ENCODE measurements around the gene NHSL2.
"Not testable (repeated sequence)": the region's sequence is repeated elsewhere in the genome, so short reads cannot be mapped to it uniquely, and the experiment has no call there.

NHSL2 gene

GRCh38 chrX:71872542-71873458, 37.8 kb upstream of the NHSL2 start:
- Histone ChIP-seq H3K4me1 (ENCODE audit: control insufficient read depth in 1 of 2, insufficient read depth in 1 of 2, low read depth in 1 of 2, low read length in 1 of 2) (no peaks in the 10 kb centered on the region), H3K27ac (no peak overlapping the region), H3K4me3 (ENCODE audit: low read depth in 1 of 2, low read length in 1 of 2) (no peak overlapping the region), H3K27me3 (peaks cover 15% of the 10 kb centered on the region), H3K9me3 (no peaks in the 10 kb centered on the region), H3K36me3 (no peaks in the 10 kb centered on the region)
- no peak for TF ChIP-seq CTCF (IDR thresholded peaks at IDR 0.05)

GRCh38 chrX:71873459-71873833, 37.2 kb upstream of the NHSL2 start:
- Histone ChIP-seq H3K27ac (no peak overlapping the region), H3K9me3 (no peaks in the 10 kb centered on the region), H3K4me1 (ENCODE audit: control insufficient read depth in 1 of 2, insufficient read depth in 1 of 2, low read depth in 1 of 2, low read length in 1 of 2) (no peaks in the 10 kb centered on the region), H3K4me3 (ENCODE audit: low read depth in 1 of 2, low read length in 1 of 2) (no peak overlapping the region), H3K27me3 (peaks cover 15% of the 10 kb centered on the region), H3K36me3 (no peaks in the 10 kb centered on the region)
- TF ChIP-seq CTCF (IDR thresholded peaks at IDR 0.05): no peak

GRCh38 chrX:71876841-71877240, 33.8 kb upstream of the NHSL2 start:
- not testable (repeated sequence) for H3K36me3 ChIP-seq; H3K4me1 ChIP-seq (ENCODE audit: control insufficient read depth in 1 of 2, insufficient read depth in 1 of 2, low read depth in 1 of 2, low read length in 1 of 2)

GRCh38 chrX:71885099-71885498, 25.5 kb upstream of the NHSL2 start:
- H3K9me3 ChIP-seq: no peaks in the 10 kb centered on the region
- H3K27ac ChIP-seq: no peak overlapping the region
- H3K36me3 ChIP-seq: no peaks in the 10 kb centered on the region
- no peak for TF ChIP-seq CTCF (IDR thresholded peaks at IDR 0.05)
- no peaks in the 10 kb centered on the region for H3K4me1 ChIP-seq (ENCODE audit: control insufficient read depth in 1 of 2, insufficient read depth in 1 of 2, low read depth in 1 of 2, low read length in 1 of 2)
- H3K4me3 ChIP-seq (ENCODE audit: low read depth in 1 of 2, low read length in 1 of 2): no peak overlapping the region
- H3K27me3 ChIP-seq: no peaks in the 10 kb centered on the region

More at GRCh38 chrX:71876841-71877240, 33.8 kb upstream of the NHSL2 start:
- H3K4me3 ChIP-seq (ENCODE audit: low read depth in 1 of 2, low read length in 1 of 2); H3K27me3 ChIP-seq; H3K9me3 ChIP-seq; H3K27ac ChIP-seq: not testable (repeated sequence)

- H3K9me3 ChIP-seq: no peaks in the 10 kb centered on the region
- TF ChIP-seq CTCF (IDR thresholded peaks at IDR 0.05): no peak
- no peaks in the 10 kb centered on the region for H3K36me3 ChIP-seq
Observed at GRCh38 chrX:71895607-71896006, 15.0 kb upstream of the NHSL2 start.

GRCh38 chrX:71906144-71906543, 4.5 kb upstream of the NHSL2 start:
- H3K27ac ChIP-seq: no peak overlapping the region
- H3K27me3 ChIP-seq: peaks cover 48% of the 10 kb centered on the region
- no peak overlapping the region for H3K4me3 ChIP-seq (ENCODE audit: low read depth in 1 of 2, low read length in 1 of 2)
- TF ChIP-seq CTCF (IDR thresholded peaks at IDR 0.05): no peak
- no peaks in the 10 kb centered on the region for H3K36me3 ChIP-seq
- H3K4me1 ChIP-seq (ENCODE audit: control insufficient read depth in 1 of 2, insufficient read depth in 1 of 2, low read depth in 1 of 2, low read length in 1 of 2): peaks cover 0 to 4% of the 10 kb centered on the region in 2 experiments
- no peaks in the 10 kb centered on the region for H3K9me3 ChIP-seq

More at GRCh38 chrX:71895607-71896006, 15.0 kb upstream of the NHSL2 start:
- no peak overlapping the region for H3K4me3 ChIP-seq (ENCODE audit: low read depth in 1 of 2, low read length in 1 of 2)
- no peaks in the 10 kb centered on the region for H3K27me3 ChIP-seq
- H3K27ac ChIP-seq: no peak overlapping the region
- no peaks in the 10 kb centered on the region for H3K4me1 ChIP-seq (ENCODE audit: control insufficient read depth in 1 of 2, insufficient read depth in 1 of 2, low read depth in 1 of 2, low read length in 1 of 2)

Measured in neutrophil (primary cell).